ENCODE results near the gene TMEM243.

GRCh38 chr7:87152897-87153641 is 66.5 kb downstream of the TMEM243 start:
- TF ChIP-seq CTCF (IDR thresholded peaks at IDR 0.05): no peak
- no peak for TF ChIP-seq EZH2 (IDR thresholded peaks at IDR 0.05; ENCODE audit: borderline replicate concordance, insufficient read depth, low read depth, low read length, poor library complexity, severe bottlenecking)
